NCI-H774 (cell line): ENCODE data around the gene LRRC47.

Experiments
- DNase-seq: peaks from one replicate; lab custom pipeline; 2025; lab: John Stamatoyannopoulos, UW

LRRC47 gene

DNA sequence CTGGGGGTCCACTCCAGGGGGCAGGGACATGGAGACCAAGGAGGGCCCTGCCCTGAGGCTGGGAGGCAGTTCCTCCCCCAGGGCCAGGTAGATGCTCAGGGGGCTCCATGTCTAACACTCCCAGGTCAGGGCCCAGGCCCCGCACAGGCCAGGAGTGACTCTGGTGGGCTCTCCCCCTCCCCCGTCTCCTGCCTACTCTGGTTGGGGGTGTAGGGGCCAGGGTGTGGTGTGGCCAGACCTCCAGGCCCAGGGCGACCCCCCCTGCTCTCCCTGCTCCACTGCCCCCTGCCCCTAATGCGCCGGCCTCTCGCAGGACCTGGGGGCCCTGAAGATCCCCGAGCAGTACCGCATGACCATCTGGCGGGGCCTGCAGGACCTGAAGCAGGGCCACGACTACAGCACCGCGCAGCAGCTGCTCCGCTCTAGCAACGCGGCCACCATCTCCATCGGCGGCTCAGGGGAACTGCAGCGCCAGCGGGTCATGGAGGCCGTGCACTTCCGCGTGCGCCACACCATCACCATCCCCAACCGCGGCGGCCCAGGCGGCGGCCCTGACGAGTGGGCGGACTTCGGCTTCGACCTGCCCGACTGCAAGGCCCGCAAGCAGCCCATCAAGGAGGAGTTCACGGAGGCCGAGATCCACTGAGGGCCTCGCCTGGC, 63.7 kb downstream of the LRRC47 start:
- DNase-seq, result no peak

DNA sequence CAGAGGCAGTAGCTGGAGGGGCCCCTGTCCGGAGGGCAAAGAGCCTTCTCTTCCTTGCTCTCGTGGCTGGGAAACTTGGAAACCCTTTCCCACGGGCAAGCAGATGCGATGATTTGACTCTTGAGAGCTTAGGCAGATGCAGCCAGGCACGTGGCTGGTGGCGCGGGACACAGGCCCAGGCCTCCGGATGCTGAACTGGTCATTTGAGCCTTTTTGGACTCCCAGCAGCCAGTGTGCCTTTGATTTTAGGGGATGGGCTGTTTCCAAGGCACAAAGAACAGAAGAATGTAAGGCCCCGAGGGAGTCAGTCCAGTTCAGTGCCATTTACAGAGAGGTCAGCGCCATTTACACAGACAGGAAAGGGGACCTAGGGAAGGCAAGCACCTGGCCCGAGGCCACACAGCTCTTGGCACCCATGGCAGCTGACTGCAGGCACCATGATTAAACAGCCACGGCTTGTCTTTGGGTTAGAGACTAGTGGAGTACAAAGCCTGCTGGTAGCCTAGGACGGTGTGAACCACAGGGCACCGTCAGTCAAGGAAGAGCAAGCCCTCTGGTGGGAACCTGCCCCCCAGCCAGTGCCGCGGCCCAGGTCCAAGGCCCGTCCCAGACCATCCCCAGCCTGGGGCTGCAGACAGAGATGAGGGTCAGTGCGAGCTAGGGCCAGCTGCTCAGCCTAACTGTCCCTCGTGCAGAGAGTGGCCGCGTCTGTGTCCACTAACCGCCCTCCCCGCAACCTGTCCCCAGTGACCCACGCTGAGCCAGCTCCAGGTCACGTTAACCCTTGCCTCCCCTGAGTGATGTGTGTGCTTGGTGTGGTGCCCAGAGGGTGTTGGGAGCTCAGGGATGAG, 64.5 kb downstream of the LRRC47 start:
- DNase-seq, result no peak

DNA sequence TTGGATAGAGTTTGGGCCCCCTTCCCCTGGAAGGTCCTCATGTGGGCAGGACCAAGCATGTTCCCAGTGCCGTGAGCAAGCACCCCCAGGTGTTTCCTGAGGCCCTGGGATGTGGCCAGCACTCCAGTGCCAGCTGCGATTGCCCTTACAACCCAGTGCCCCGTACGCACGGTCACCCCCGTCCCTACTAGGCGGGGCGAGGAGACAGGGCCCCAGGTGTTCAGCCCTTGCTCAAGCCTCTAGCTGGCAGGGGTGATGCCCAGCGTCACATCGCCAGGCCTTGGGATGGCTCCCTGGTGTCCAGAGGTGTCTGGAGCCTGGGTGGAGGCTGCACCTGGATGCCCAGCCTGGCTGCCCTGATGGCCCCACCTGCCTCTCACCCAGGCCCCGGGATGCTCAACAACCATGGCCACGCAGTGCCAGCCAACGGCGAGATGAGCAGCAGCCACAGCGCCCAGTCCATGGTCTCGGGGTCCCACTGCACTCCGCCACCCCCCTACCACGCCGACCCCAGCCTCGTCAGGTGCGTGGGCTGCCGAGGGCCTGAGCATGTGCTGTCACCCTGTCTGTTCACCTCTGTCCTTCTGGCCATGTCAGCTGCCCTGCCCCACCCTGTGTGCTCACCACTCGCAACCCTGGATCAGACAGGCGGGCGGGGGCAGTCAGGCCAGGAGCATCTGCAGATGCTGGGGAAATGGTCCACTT, 65.6 kb downstream of the LRRC47 start:
- no peak for DNase-seq

DNA sequence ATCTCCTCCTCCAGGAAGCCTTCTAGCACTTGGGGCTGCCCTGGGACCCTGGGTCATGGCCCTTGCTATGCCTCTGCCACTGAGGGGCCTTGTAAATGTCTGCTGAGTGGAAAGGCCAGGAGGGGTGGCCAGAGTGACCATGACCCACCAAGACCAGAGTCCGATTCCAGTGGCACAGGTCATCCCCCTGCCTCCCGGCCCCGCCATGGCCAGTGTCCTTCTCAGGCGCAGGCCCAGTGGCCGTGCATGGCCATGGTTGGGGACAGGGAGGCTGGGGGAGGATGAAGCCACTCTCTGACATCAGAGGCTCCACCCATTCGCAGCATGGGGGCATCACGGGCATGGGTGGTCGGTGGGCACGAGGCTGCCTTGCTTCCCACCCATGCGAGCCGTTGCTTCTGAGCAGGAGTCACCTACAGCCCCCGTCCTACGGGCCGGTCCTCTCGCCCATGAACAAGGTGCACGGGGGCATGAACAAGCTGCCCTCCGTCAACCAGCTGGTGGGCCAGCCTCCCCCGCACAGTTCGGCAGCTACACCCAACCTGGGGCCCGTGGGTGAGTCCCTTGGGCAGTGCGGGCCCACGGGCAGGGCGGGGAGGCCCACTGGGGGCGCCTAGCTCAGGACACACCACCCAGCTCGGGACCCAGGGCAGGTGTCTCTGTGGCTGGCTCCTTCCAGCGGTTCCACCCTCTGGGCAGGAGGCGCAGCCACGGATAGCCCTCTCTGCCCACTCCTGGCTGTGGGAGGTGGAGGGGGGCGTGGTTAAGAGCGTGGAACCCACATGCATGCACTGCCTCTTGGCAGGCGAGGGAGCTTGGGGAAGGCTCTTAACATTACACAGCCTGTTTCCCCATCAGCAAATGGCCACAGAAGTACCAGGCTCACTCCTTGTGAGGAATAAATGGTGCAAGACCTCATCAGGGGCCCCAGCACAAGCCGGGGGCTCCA, 66.4 kb downstream of the LRRC47 start:
- DNase-seq, result no peak
